ENCODE data around the gene MSRB3.
"Not testable (repeated sequence)": the region's sequence is repeated elsewhere in the genome, so short reads cannot be mapped to it uniquely, and the experiment has no call there.

The MSRB3 gene

DNA sequence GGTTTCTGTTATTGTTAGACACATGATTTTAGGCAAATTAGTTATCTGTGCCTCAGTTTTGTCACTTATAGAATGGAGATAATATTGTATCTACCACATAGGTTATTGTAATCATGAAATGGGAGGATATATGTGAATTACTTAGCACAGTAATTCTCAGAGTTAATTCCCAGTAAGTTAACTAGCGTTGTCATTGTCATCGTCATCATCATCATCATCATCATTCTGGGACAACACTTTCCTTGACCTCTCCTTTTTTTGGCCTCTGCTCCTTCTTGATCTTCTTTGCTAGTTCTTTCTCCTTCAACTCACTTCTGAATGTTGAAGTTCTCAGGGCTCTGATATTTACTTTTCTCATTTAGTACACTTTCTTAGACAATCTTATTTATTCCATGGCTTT is 13.8 kb downstream of the MSRB3 start:
- DNase-seq: no peak

DNA sequence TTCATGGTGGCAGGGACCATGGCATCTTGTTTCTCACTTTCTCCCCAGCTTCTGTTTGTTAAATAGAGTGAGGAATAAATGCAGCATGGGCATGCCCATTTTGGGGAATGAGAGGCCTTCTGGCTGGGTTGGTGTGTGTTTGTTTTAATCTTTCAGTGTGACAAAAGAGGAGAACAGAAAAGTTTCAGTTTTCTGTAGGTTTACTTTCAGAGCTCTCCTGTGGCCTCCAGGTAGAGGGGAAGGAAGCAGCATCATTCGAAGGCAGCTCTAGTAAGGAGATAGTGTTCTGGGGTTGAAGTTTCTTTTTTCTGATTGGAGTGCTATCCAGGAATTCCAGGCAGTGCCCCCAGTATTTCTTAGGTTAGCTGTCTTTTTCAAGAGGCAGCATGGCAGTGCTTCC is 15.3 kb downstream of the MSRB3 start:
- DNase-seq: no peak

- no peak for DNase-seq
Measured at GRCh38 chr12:65294641-65295262, 16.3 kb downstream of the MSRB3 start.

DNA sequence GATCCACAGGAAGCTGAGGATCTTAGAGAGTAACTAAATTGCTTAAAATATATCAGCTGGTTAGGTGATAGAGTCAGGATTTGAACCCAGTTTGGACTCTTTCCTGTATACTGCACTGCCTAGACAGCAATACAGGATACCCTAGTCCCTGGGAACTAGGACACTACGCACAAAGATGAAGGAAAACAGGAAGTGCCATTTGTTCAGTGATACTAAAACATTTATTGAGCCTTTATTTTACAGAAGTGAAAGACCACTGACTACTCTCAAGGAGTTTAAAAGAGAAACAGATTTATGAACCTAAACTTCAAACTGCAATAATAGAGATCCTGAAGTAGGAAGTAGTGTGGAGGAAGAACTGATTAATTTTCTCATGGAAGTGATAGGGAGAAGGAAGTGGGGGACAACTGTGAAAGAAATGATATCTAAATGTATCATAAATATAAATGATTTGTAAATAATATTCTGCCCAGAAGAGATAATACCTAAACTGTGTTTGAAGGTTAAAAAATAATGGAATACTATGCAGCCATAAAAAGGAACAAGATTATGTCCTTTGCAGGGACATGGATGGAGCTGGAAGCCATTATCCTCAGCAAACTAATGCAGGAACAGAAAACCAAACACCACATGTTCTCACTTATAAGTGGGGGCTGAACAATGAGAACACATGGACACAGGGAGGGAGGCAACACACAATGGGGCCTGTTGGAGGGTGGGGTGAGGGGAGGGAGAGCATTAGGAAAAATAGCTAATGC is 18.2 kb downstream of the MSRB3 start:
- DNase-seq: no peak

DNA sequence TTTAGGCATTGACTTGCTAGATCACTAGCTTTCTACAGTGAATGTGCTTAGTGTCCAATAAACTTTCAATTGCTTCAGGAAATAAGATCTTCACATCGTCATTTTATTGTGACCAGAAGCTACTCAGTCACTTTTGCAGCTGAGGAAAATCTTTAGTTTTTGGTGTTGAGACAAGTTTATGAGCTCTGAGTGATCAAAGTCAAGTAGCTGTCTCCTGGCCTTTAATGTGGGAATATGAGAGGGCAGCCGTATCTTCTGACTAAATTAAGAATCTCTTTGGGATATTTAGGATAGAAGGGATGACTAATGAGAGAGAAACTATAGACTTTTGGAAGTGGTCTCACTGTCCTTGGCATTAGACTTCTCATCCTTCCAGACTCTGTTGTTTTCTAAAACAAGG is 21.6 kb downstream of the MSRB3 start:
- no peak for DNase-seq

DNA sequence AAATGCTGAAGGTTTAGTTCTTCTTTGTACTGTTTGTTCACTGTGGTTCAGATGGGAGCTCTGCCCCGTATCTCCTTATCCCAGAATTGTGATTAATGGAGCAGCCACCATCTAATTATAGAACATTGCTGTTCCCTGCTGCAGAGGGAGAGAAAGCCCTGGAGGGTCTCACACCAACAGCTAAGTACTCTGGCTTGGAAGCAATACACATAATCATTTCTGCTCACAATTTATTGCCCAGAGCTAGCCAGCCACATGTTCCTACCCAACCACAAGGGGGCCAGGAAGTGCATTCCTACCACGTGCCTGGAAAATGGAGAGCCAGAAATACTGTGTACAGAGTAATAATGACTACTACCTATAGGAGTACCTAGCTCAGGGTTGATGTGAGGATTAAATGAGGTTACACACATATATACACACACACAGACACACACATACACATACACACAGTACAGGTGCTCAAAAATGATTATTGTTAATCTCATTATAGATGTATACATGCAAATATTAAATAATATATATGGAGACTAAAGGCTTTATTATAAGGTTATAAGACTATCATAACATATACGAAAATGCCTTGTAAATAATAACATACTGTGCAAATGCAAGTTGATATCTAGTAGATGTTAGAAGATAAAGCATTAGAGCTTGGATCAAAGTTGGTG is 22.3 kb downstream of the MSRB3 start:
- no peak for DNase-seq

- no peak for DNase-seq
Measured at GRCh38 chr12:65302891-65303290, 24.4 kb downstream of the MSRB3 start.

DNA sequence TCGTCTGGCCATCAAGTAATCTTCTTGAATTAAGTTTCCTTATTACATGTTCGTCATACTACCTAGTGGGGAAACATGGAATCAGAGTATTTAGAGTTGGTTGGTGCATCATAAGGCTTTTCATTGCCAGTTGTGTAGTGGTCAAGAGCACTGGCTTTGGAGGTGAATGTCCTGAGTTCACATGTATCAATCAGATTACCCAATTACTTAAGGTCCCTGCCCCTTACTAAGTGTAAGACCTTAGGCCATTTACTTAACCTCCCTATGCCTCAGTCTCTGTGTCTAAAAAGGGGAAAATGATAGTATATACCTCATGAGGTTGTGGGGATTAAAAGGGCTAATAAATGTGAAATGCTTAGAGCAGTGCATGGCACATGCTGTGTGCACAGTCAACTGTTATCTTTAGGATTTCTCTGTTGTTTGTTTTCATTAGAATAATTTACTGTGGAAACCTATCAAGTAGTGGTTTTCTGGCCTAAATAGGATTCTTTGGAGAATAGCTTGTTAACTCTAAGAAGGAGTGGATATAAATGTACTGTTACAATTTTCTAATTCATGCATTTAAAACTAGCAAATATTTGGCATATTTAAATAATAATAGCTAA is 27.0 kb downstream of the MSRB3 start:
- no peak for DNase-seq

DNA sequence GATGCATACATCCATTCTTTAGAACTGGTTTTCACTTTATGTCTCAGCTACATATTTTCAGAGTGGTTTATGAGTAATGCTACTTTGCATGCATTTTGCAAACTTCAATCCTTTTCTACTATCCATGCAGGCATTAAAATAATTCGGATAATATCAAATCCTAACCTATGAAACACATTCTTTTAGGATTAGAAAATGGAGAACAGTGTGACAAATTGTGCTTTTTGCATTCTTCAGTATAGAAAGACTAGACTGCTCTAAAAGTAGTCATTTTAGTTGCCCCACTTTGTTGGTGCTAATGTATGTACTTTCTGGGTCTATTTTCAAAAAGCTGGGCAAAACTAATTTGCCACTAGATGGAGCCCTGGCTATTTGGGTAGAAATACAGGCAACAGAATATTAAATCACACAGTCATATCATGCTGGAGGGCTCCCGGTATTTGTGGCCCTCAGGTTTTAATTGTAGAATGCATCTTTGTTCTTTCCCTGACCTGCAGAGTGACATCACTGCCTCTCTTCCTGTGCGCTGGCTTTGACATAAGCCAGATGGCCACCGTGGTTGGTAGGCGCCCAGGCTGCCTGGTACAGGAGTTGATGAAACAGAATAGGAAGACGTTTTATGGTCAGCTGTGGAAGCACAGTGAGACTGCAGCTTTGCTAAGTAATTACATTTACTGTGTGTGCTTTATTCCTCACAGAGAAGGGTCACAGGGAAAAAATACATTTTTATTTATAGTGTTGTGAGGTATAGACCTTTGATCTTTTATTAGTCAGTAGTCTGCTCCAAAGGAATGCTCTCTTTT is 28.1 kb downstream of the MSRB3 start:
- DNase-seq: no peak

GRCh38 chr12:65307169-65307501 is 28.7 kb downstream of the MSRB3 start:
- no peak for DNase-seq

DNA sequence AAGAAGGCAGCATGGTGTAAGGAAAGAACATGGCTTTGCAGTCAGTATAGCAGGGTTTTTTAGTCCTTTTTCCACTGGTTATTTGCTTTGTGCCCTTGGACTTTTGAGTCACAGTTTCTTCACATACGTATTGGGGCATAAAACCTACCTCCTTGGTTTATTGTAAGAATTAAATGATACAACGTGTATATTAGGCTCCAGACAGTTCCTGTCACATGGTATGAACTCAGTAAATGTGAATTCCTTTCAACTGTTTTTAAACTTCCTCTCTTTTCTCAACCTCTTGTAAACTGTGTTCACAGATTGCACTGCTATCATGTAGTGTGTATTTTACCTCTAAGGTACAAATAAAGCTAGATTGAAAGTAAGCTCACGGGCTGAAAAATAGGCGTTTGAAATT is 29.5 kb downstream of the MSRB3 start:
- DNase-seq: no peak

GRCh38 chr12:65308601-65309071 is 30.2 kb downstream of the MSRB3 start:
- no peak for DNase-seq

- DNase-seq: no peak
Measured at GRCh38 chr12:65311260-65311659, 32.8 kb downstream of the MSRB3 start.

DNA sequence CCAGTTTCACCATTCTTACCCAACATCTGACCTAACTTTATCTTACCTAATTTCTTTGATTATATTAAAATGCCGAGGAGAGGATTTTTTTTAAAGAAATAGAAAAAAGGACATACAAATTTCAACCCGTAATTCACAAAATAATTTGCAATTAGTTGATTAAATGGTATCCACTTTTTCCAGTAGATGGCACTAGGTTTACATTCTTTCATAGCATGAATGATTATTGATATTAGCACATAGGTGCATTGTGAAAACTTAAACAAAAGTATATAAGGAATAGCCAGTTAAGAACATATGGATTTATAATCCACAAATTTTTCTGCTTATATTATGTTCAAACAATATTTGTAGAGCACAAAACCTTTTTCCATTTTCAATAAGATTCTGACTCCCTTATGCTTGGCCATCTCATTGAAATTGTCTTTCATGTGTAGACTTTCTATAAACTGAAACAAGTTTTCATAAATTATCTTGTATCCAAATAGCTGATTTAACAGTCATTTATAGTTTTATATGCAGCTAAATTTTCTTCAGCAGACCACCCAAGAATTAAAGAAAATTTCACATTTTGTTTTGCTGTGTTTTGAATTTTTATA is 35.3 kb downstream of the MSRB3 start:
- DNase-seq: no peak

- not testable (repeated sequence) for DNase-seq
Measured at GRCh38 chr12:65315238-65315637, 36.8 kb downstream of the MSRB3 start.

DNA sequence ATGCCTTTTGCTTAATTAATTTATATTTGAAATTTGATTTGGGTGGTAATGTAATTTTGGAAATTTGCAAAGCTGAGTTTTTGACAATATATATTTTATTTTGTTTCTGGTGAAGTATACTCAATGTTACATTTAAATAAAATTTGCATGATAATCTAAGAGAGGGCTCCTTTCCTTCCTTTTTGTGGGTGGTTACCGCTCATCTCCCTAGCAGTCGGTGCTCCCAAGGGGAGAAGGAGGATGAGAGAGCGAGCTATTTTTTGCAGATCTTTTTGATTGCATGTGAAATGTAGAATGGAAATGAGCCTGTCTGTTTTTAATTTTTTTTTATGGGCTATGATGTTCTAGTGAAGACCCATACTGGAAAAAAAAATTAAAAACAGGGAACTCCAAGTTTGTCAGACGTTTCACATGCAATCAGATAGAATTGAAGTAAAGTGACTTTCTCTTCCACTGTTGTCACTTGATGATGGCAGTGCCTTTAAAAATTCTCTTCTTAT is 39.8 kb downstream of the MSRB3 start:
- DNase-seq: no peak

DNA sequence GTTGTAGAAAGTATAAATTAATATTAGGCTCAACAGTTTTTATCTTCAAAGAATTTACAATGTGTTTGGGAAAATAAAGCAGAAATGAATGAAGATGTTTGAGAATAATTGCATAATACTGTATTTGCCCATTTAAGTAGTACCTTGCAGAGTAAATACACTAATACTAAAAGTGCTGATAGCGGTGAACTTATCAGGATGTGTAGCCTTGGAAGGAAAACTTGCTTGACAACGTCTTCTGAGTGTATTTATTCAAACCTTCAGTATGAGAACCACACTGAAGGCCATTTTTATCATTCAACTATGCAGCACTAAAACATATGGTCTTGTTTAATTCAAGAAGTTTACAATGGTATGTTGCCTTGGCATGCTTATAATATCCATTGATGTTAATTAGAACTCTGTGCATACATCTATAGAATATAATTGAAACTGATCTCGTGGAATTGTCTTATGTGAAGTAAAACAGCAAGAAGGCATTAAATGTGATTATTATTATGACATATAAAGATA is 41.3 kb downstream of the MSRB3 start:
- no peak for DNase-seq

GRCh38 chr12:65323070-65323469 is 44.6 kb downstream of the MSRB3 start:
- no peak for DNase-seq

DNA sequence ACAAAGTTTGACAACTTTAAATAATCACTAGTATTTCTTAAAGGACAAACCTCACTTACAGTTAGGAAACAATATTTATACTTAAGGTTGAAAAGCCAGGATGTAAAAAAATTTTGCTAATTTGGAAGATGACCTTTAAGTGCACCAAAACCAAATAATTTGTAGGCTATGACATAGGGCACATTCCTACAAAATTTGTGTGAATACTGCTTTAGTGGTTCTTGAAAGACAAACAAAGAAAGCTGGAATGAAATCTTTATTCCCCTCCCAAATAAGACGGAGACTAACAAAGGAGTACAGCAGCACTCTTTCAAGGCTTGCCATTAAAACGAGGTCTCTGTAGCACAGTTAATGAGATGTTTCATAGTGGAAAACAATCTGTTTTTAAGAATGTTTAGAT is 45.6 kb downstream of the MSRB3 start:
- DNase-seq: no peak

GRCh38 chr12:65324551-65324950 is 46.1 kb downstream of the MSRB3 start:
- no peak for DNase-seq

GRCh38 chr12:65325183-65325582 is 46.7 kb downstream of the MSRB3 start:
- no peak for DNase-seq

DNA sequence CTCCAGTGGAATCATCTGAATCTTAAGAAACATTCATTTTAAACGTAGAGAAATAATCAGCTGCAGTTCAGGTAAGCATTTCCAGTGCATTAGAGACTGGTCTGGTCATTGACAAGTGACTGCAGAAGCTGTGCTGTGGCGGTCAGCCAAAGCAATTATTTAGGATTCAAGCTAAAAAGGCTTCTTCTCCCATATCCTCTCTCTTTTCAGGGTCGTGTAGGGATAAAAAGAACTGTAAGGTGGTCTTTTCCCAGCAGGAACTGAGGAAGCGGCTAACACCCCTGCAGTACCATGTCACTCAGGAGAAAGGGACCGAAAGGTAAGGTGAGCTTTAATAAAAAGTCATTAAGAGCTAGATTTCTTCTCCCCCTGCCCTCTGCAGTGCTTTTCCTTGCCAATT is 48.1 kb downstream of the MSRB3 start:
- DNase-seq: no peak

All from activated effector memory CD4-positive, alpha-beta T cell treated with Interleukin-2 at 50 U/mL for 16 hours (primary cell).